GM12878 (cell line): Measurements from ENCODE around the gene TYROBP. TPM values are rescaled to one million over a fixed set of nuclear protein-coding genes. Genes with fewer than 3 reads are reported as not detected.

ENCODE experiments used
- ATAC-seq: fragments of 200-7000 bp; cut with Tn5 transposase; 3 replicates; pipeline ENCODE4 v1.9.1; 2020; ENCODE audit warnings: mild to moderate bottlenecking, moderate library complexity
- BruUV-seq: library from RNA; stranded (reverse); fragments of 400-500 nt; replicated peaks from 2 replicates; lab custom pipeline; 2021; lab: Mats Ljungman, UMichigan
- CTCF ChIA-PET: fragments of 300-600 bp; sonication (Branson Sonifier 250); formaldehyde crosslinking; extraction: SDS; loops from one replicate; lab custom pipeline; 2021; ENCODE audit warnings: inconsistent platforms; lab: Yijun Ruan, JAX
- POLR2A ChIA-PET: fragments of 350-600 bp; formaldehyde crosslinking; extraction: SDS; loops from one replicate; lab custom pipeline; 2021; ENCODE audit warnings: inconsistent platforms; lab: Charles Lee
- RAD21 ChIA-PET: fragments of 300-600 bp; sonication (Branson Sonifier 250); formaldehyde crosslinking; loops from one replicate; lab custom pipeline; 2023; ENCODE audit warnings: antibody characterized with exemption; ENCODE audit not compliant: unreplicated experiment; lab: Charles Lee
- SMC1A ChIA-PET: fragments of 300-600 bp; sonication (Branson Sonifier 250); formaldehyde crosslinking; loops from one replicate; lab custom pipeline; 2023; ENCODE audit not compliant: unreplicated experiment, uncharacterized antibody; lab: Charles Lee
- DNase-seq: peaks from one replicate; pipeline ENCODE4 v3.0.0-alpha.2; 2011; ENCODE audit warnings: low read depth, low spot score
- FAIRE-seq: peaks from 3 replicates; lab custom pipeline; 2011; peaks lifted over from hg19 to GRCh38; lab: Jason Lieb, UNC
- H2AFZ ChIP-seq: 2 replicates; pipeline ENCODE4 v1.6.0; 2011; ENCODE audit warnings: low read depth, low read length, control low read depth; ENCODE audit not compliant: control insufficient read depth
- H3K27ac ChIP-seq: 2 replicates; pipeline ENCODE4 v1.5.1; 2011; ENCODE audit warnings: control low read depth; ENCODE audit not compliant: control insufficient read depth, insufficient read depth
- H3K27me3 ChIP-seq, 2 experiments: replicated peaks in 1 of 2; 2 replicates each; pipeline versions ENCODE4 v1.6.0 to v1.6.1; 2011; ENCODE audit warnings: low read length in 1 of 2; ENCODE audit not compliant: control insufficient read depth in 2 of 2, insufficient read depth in 2 of 2
- H3K36me3 ChIP-seq, 2 experiments: 2 replicates each; pipeline ENCODE4 v1.5.1; 2011; ENCODE audit warnings: low read length in 1 of 2; ENCODE audit not compliant: control insufficient read depth in 2 of 2, insufficient read depth in 2 of 2
- H3K4me1 ChIP-seq: 2 replicates; pipeline ENCODE4 v1.6.1; 2011; ENCODE audit warnings: mild to moderate bottlenecking, low read length, moderate library complexity, mixed read lengths; ENCODE audit not compliant: control insufficient read depth, insufficient read depth
- H3K4me2 ChIP-seq: 2 replicates; pipeline ENCODE4 v1.6.0; 2011; ENCODE audit warnings: control low read depth; ENCODE audit not compliant: control insufficient read depth, insufficient read depth
- H3K4me3 ChIP-seq: fragments of 200-600 bp; sonication (generic); 2 replicates; pipeline ENCODE4 v1.5.1; 2016
- H3K79me2 ChIP-seq: 2 replicates; pipeline ENCODE4 v1.6.0; 2011; ENCODE audit warnings: low read length; ENCODE audit not compliant: control insufficient read depth, insufficient read depth
- H3K9ac ChIP-seq: 2 replicates; pipeline ENCODE4 v1.8.0; 2011; ENCODE audit warnings: low read length, control low read depth, mixed read lengths; ENCODE audit not compliant: control insufficient read depth, insufficient read depth
- H3K9me3 ChIP-seq: replicated peaks from 3 replicates; pipeline ENCODE4 v1.5.1; 2011; ENCODE audit warnings: mild to moderate bottlenecking, low read length; ENCODE audit not compliant: control insufficient read depth, insufficient read depth
- H4K20me1 ChIP-seq: 2 replicates; pipeline ENCODE4 v1.6.0; 2011; ENCODE audit not compliant: control insufficient read depth, insufficient read depth
- HDGF ChIP-seq: fragments of 450-650 bp; IDR thresholded peaks from 2 replicates; pipeline ENCODE4 v1.6.1; 2016; ENCODE audit warnings: antibody characterized with exemption
- JUND ChIP-seq: IDR thresholded peaks from 2 replicates; pipeline ENCODE4 v1.6.1; 2012; ENCODE audit warnings: low read depth, mild to moderate bottlenecking, low read length, improper control_type of control experiment, moderate library complexity
- NRF1 ChIP-seq: conservative IDR thresholded peaks from 2 replicates; pipeline ENCODE4 v1.6.1; 2011; ENCODE audit warnings: mild to moderate bottlenecking, low read depth, low read length, improper control_type of control experiment
- SMAD1 ChIP-seq: fragments of 450-650 bp; IDR thresholded peaks from 2 replicates; pipeline ENCODE4 v1.6.1; 2018; ENCODE audit warnings: mild to moderate bottlenecking, low read depth; ENCODE audit not compliant: partially characterized antibody
- WGBS: methylation state at CpG from one replicate; pipeline ENCODE4 v1.1.6; 2016; ENCODE audit warnings: low lambda C conversion rate; ENCODE audit not compliant: insufficient replicate concordance, insufficient coverage; ENCODE audit errors: missing lambda C conversion rate; 5-methylcytosine and 5-hydroxymethylcytosine counted together
- in situ Hi-C: fragments of 300-500 bp; cut with MboI; formaldehyde crosslinking; loops from 9 replicates; pipeline ENCODE4 v1.14.3; 2018; ENCODE audit warnings: mixed read lengths
- intact Hi-C: fragments of 100-400 bp; cut with micrococcal nuclease; formaldehyde crosslinking; loops from one replicate; pipeline ENCODE4 v1.14.2; 2022; ENCODE audit not compliant: unreplicated experiment
- polyA plus RNA-seq, 11 experiments: library from polyadenylated mRNA; depleted of rRNA in 4 of 11; unstranded in 6 of 11; stranded (reverse) in 5 of 11; fragments of >200 nt; fragmentation: Nextera tagmentation in 4 of 11; fragmentation: Illumina TruSeq in 1 of 11; extraction: Ambion mirVana in 4 of 11; extraction: Trizol in 1 of 11; gene quantifications; 1 replicate in 1 of 11; 2 replicates in 10 of 11; pipeline versions ENCODE4 v1.2.1 to v1.2.3, GENCODE V29; 2011 to 2016; ENCODE audit warnings: inconsistent platforms in 2 of 11, missing spikeins in 2 of 11, low read depth in 1 of 11
- total RNA-seq, 4 experiments: library from RNA; depleted of rRNA in 3 of 4; stranded (reverse); fragments of >200 nt in 3 of 4; fragmentation: Illumina TruSeq in 1 of 4; extraction: Trizol in 1 of 4; gene quantifications; 2 replicates each; pipeline versions ENCODE4 v1.2.1 to v1.2.3, GENCODE V29; 2013 to 2021
- TF ChIP-seq, protein P1 (sequence below): fragments of 450-650 bp; IDR thresholded peaks from 2 replicates; pipeline ENCODE4 v1.6.1; 2014; ENCODE audit warnings: mild to moderate bottlenecking
- TF ChIP-seq, protein P2 (sequence below): fragments of 450-650 bp; conservative IDR thresholded peaks from 2 replicates; pipeline ENCODE4 v1.6.1; 2017; ENCODE audit warnings: mild to moderate bottlenecking, moderate library complexity

TYROBP gene
- total and polyA plus RNA-seq, 10 of the 15 experiments (the other 5 are each of a cell fraction or from before 2014, with no cell fraction given), result 0.33 to 2.4 (median 0.58) TPM; not detected in 2

GRCh38 chr19:35921012-35921411, 12.9 kb upstream of the TYROBP start:
- in situ Hi-C loops, result no loop called here
- H3K9ac ChIP-seq, result no peak overlapping the region
- H3K4me2 ChIP-seq, result no peak overlapping the region
- 17% methylated on average over 6 of the region's 6 CpGs for WGBS
- no peaks in the 10 kb centered on the region for H3K79me2 ChIP-seq
- no peak overlapping the region for H3K27ac ChIP-seq
- H2AFZ ChIP-seq, result no peak overlapping the region
- ChIA-PET CTCF (interaction anchor here (0.8 to 1.6 kb wide), 2 partner anchors 8 to 37 kb away, joined by 3 read pairs; no protein-coding TSS in a partner anchor), RAD21 (no interaction called here), SMC1A (interaction anchor here (0.8 to 1.9 kb wide), 2 partner anchors 9 to 10 kb away, joined by 3 to 6 read pairs; no protein-coding TSS in a partner anchor), POLR2A (no interaction called here)
- H3K4me1 ChIP-seq, result no peaks in the 10 kb centered on the region
- FAIRE-seq (no peak), ATAC-seq (no peak), DNase-seq (no peak)
- H3K36me3 ChIP-seq, result no peaks in the 10 kb centered on the region
- H3K9me3 ChIP-seq, result peaks cover 5% of the 10 kb centered on the region; the same call in 2 of the 3 replicates
- no TSS peak for BruUV-seq
- no peaks in the 10 kb centered on the region for H4K20me1 ChIP-seq
- intact Hi-C loops, result no loop called here
- no peaks in the 10 kb centered on the region for H3K27me3 ChIP-seq
- TF ChIP-seq JUND (no peak), SMAD1 (no peak), NRF1 (no peak), HDGF (no peak)
- TF ChIP-seq, protein P1, sequence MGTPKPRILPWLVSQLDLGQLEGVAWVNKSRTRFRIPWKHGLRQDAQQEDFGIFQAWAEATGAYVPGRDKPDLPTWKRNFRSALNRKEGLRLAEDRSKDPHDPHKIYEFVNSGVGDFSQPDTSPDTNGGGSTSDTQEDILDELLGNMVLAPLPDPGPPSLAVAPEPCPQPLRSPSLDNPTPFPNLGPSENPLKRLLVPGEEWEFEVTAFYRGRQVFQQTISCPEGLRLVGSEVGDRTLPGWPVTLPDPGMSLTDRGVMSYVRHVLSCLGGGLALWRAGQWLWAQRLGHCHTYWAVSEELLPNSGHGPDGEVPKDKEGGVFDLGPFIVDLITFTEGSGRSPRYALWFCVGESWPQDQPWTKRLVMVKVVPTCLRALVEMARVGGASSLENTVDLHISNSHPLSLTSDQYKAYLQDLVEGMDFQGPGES, result no peak
- TF ChIP-seq, protein P2, sequence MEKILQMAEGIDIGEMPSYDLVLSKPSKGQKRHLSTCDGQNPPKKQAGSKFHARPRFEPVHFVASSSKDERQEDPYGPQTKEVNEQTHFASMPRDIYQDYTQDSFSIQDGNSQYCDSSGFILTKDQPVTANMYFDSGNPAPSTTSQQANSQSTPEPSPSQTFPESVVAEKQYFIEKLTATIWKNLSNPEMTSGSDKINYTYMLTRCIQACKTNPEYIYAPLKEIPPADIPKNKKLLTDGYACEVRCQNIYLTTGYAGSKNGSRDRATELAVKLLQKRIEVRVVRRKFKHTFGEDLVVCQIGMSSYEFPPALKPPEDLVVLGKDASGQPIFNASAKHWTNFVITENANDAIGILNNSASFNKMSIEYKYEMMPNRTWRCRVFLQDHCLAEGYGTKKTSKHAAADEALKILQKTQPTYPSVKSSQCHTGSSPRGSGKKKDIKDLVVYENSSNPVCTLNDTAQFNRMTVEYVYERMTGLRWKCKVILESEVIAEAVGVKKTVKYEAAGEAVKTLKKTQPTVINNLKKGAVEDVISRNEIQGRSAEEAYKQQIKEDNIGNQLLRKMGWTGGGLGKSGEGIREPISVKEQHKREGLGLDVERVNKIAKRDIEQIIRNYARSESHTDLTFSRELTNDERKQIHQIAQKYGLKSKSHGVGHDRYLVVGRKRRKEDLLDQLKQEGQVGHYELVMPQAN, result no peak
- H3K4me3 ChIP-seq, result no peak overlapping the region
